ENCODE measurements around the gene FAM168A. TPM values are rescaled to one million over a fixed set of nuclear protein-coding genes. Genes with fewer than 3 reads are reported as not detected.

FAM168A gene
- total RNA-seq, 1 donor from 2014 or later, result 22.6 TPM

DNA sequence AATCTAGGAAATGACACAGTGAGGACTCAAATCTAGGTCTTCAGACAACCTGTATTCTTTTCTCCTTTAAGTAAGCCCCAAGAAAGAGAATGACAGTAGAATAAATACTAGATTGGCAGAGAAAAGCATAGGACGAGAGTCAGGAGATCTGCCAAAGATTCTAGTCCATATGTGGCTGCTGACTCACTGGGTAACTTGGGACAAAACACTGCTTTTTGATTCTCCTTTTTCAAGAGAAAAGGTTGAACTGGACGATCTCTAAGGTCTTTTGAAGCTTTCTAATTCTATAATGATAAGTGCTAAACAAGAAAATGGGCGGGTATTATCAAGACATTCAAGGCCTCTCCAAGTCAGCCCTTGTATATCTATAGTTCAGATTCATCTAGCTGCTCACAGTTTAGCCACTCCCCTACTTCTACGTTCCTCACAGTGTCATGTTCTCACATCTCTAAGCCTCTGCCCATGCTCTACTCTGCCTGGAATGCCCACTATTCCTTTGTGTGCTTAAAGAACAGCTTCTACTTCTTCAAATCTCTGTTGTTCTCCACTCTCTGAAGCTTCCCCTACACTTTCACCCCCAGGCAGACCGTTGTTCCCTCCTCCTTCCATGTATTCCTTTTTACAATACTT lies 168.7 kb downstream of the FAM168A start:
- peak; percentile 42 for DNase-seq (ENCODE audit: low spot score)

DNA sequence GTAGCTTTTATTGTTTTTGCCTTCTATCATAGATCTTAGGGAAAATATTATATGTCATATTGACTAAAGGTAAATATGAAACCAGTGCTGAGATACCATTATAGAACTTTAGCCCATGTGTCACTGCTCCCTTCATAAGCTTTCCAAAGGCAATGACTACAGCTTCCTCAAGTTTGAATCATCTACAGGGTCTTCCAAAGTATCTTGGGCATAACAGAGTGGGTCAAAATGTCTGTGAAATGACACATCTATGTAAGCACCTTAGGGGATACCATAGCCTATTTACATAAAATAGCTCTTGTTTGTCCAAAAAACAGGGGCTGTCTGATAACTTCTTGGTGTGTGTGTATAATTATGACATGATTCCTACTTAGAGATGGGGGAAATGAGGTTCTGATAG lies 169.2 kb downstream of the FAM168A start:
- no peak for DNase-seq (ENCODE audit: low spot score)

DNA sequence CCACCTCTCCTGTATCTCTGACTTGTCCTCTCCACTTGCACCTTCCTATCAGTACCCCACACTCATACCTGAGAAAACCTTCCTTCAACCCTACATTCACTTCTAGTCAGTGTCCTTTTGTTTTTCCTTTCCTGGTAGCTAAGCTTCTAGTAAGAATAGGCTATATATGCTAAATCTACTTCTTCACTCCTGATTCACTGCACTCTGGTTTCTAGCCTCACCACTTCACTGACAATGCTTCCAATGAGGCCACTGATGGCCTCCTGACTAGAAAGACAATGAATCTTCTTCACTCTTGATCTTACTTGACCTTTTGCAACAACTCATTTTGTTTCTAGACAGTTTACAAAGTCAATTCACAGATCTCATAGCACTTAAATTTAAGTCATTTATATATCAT lies 169.7 kb downstream of the FAM168A start:
- no peak for DNase-seq (ENCODE audit: low spot score)

DNA sequence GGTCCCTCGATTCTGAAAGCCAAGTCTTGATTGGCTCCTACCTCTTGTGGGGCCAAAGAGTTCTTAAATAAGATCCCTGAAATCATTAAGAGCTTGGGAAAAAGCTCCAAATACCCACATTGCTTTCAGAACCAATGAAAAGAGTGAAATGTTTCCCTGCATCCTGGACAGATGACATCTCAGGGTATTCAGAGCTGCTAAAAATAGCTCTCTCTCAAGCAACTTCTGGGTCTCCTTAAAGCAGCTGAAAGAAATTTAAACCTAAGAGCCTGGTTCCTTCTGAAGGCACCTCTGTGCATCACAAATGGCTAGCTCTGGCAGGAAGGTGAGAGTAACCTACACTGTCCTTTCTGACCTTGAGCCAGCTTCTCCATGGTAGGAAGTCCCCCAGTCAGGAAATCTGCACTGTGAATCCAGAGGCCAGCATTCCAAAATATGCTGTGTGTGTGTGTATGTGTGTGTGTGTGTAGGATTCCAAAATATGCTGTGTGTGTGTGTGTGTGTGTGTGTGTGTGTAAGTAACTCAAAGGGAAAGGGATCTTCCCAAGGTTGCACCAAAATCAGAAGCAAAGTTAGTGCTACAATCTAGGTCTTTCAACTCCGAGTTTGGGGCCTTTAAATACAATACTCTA lies 171.6 kb downstream of the FAM168A start:
- peak; percentile 69 for DNase-seq (ENCODE audit: low spot score)

DNA sequence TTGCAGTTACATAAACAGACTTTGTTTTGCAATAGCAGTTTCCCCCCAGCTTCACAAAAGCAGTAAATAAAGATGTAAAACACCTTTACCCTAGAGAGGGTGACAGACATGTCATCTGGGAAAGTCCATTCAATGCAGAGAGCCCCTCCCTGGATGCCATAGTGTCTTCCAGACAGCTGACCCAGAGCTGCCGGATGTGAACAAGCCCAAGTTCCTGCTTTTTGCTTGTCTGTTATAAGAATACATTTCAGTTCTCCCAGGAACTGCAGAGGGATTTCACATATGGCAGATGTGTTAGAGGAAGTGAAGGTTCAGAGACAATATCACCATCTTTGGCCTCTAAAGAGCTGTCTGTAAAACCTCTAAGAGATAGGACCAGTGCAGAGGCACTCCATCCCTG lies 172.8 kb downstream of the FAM168A start:
- peak; percentile 42 for DNase-seq (ENCODE audit: low spot score)

DNA sequence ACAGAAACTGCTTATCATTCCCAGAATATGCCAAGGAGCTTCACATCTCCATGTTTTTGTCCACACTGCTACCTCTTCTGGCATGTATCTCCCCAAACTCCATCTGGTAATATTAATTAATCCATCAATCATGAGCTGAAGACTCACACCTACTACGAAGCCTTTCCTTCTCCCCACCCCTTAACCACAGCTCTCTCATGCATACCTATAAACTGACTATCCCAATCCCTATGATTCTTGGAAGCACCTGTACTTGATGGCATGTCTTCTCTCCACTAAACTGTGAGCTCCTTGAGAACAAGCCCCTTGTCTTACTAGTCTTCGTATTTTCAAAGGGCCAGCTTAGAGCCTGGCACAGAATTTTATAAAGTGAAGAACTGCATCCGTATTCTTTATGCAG lies 174.4 kb downstream of the FAM168A start:
- DNase-seq (ENCODE audit: low spot score), result no peak

DNA sequence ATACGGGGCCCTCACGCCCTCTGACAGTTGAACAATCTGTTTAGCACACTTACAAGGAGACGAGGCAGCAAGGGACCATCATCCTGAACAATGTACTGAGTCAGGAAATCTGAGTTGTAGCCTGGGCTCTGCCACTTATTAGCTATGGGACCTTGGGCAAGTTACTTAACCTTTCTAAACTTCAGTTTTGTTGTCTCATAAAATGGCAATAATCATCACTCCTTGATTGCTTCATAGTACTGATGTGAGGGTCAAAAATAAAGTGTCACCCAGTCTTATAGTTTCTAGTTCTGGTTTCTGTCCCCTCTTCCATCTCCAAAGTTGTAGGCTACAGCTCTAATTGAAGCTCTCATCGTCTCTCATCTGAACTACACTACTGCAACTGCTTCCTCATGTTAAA lies 175.0 kb downstream of the FAM168A start:
- no peak for DNase-seq (ENCODE audit: low spot score)

DNA sequence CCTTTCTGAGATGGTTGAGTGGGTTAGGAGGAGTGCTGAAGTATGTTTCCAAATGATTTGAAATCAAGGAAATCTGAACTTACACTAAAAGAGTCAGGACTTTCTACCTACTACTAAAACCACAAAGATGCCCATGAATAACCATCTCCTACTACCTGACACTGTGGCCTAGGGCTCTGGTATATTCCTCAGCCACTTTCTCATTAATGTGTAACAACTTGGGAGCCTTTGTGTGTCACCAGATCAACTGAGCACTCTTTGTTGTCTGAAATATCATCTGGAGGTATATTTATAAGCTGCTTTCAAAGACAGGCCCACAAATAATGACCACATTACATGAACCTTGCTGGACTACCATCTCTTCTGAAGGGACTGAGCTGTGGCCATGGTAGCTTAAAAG lies 177.8 kb downstream of the FAM168A start:
- no peak for DNase-seq (ENCODE audit: low spot score)

DNA sequence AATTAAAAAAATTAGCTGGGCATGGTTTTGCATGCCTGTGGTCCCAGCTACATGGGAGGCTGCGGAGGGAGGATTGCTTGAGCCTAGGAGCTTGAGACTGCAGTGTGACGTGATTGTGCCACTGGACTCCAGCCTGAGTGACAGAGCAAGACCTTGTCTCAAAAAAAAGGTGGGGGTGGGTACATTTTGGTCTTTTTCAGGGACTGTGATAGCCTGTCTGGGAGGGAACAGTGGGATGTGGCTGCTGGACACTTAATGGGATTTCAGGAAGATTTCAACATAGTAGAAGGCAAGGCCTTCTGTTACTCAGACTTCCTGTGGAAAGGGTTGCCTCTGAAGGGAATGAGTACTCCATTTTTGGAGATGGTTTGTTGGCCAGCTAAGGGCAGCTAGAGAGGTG lies 181.1 kb downstream of the FAM168A start:
- DNase-seq (ENCODE audit: low spot score), result no peak

DNA sequence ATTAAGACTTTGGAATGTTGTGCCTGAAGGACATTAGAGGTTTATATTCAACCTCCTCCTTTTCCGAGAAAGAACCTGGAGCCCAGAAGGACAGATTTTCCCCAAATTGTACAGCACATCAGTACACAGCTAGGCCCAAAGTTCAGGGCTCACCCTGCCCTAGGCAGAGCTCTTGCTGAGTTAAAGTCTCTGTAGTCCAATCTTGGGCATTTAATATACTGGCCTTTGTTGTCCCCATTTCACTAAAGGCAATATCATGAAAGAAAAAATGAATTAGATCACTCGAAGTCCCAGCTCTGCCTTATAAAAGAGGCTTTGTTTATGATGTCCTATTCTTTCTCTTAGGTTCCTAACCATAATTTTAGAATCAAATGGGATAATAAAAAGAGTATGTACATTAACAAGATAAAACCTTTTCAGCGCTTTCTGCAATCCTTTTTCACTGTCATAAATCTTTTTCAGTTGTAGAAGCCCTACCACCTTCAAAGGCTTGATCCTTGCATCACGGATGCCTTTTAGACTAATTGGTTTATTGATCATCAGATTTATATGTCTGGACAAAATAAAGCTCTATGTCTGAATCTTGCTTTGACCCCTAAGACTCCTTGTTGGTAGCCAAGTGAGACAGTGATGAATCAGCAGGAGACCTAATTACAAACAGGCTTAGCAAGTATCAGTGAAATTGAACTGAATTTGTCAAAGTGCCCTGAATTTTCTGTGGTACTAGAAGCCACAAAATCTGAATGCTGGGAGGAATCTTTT lies 181.9 kb downstream of the FAM168A start:
- DNase-seq (ENCODE audit: low spot score), result no peak

DNA sequence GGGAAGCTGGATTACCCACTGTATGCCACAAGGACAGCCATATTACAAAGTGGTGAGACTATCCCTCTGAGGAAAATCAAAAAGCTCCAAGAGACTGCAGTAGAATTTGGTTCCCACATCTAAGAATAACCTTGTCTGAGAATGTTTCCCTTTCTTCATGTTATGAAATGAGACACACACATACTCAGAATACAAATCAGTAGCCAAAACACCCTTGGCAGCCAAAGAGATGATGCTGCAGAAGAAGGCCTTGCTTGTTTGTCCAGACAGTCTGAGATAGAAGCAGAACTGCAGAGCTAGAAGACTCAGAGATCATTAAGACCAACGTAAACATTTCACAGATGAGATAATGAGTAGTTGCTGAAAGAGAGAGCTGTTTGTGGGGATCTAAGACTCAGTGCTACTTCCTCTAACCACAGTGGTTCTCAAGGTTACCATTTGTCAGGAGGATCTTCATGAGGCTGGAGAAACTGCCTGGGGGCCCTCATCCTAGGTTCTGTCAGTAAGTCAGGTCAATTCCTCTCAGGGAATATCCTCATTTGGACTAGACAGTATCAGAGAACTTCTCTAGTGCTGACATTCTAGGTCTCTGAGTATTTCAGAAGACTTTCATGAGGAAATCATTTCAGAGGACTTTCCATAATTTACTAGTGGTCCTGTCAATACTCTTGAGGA lies 182.8 kb downstream of the FAM168A start:
- DNase-seq (ENCODE audit: low spot score), result peak; percentile 59

DNA sequence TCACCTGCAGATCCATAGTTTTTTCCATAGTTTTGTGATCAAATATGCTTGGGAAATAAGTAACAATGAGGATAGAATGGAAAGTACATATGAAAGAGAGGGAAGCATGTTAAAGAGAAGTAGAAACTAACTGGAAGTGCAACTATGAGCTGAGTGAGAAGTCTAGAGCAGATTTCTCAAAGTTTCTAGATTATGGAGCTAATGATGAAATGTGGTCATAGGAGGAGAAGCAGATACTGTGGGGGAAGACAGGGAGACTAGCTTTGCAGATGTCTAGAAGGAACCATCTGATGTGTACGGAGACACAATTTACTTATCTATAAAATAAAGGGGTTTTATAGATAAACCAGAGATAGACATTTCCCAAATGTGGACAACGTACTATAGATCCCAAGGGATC lies 184.7 kb downstream of the FAM168A start:
- DNase-seq (ENCODE audit: low spot score), result no peak

DNA sequence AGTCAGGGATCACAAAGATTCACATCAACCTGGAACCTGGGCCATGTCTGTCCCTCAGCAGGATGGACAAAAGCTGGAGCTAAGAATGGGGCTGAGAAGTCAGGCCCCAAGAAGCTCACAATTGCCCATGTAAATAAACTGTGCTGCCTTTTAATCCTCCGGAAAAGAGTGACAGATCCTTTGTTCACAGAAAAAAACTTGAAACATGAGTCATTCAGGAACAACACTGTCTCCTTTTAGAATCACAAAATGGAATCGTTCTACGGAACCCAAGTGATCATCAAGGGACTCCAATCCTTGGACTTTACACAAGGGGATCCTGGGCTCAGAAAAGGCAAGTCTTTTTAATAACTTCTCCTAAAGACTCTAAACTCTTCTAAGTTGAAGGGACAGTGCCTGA lies 185.6 kb downstream of the FAM168A start:
- DNase-seq (ENCODE audit: low spot score), result no peak

DNA sequence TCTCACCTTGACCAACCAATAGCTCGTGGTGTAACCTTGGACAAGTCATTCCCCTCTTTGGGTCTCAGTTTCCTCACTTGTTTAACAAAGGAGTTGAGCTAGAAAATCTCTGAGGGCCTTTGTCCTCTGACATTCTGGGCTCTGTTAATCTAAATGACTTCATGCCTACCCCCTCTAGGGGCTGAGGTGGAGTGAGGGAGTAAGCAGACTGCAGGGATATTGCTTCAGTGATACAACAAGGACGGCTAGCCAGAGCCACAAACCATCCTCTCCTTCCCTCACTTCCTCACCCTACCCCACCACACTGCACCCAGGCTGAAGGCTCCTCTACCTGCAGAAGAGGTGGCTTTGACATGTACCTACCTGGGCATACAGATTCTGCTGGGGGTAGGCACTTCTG lies 186.9 kb downstream of the FAM168A start:
- DNase-seq (ENCODE audit: low spot score), result no peak

DNA sequence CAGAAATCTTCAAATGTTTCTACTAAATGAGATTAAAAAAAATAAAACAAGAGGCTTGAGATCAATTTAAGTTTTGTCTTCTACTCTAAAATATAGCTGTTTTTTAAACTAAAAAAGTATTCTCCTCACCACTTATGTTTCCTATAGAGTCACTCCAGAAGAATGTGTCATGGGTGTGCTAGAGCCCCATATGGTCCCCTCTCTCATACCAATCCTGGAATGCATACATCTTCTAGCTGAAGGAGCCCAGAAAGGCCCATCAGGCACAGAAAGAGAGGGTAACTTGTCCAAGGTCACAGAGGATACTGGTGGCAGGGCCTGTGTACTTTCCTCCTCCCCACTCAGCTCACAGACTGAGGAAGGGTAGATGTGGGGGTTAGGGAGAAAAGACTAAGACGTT lies 187.3 kb downstream of the FAM168A start:
- DNase-seq (ENCODE audit: low spot score), result no peak

DNA sequence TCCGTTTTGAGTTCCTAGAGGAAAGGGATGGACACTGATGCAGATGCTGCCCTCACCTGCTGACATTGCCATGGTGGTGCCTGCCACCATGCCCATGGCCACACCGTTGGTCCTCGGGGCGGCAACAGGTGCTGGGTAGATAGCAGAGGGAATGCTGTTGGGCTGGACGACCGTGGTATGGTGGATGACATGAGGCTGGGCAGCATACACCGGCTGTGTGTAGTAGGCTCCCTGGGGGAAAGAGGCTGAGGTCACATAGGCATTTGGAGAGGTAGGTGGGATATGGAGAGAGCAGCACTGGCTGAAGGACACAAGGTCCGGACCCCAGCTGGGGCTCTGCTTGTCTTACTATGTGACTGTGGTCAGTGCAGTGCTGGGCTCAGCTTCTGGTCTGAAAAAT lies 188.5 kb downstream of the FAM168A start:
- no peak for DNase-seq (ENCODE audit: low spot score)

DNA sequence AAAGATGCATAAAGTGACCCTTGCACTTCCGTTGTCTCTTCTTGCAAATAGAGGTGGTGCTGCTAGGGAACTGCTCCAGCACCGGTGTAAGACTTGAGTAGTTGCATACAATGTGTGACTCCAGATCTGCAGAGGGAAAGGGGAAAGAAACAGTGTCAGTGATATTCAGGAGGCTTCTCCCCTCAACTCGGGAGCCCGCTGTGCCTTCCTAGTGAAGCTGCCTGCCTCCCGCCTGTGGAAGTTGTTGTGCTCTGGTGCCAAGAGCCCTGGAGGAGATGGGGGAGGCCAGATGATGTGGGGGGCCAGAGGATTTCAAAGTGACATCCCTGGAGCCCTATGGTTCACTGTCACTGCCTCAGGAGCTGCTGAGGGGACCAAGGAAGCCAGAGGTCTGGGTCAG lies 191.3 kb downstream of the FAM168A start:
- DNase-seq (ENCODE audit: low spot score), result no peak

DNA sequence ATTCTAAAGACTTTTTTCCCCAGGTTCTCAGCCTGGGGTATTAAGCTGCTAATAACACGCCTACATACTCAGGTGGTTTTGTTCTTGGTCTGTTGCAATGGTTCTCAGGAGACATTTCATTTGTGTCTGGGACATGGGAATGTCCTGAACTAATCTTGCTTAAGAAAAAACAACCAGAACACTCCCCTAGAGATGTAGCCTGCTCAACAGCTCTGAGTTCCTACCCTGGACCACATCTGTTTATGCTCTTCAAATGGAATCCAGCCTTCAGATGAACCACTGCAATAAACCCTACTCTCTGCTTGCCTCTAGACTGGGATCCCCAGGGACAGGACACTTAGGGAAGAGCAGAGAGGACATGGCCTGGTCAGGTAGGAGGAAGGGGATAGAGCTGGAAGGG lies 191.8 kb downstream of the FAM168A start:
- no peak for DNase-seq (ENCODE audit: low spot score)

DNA sequence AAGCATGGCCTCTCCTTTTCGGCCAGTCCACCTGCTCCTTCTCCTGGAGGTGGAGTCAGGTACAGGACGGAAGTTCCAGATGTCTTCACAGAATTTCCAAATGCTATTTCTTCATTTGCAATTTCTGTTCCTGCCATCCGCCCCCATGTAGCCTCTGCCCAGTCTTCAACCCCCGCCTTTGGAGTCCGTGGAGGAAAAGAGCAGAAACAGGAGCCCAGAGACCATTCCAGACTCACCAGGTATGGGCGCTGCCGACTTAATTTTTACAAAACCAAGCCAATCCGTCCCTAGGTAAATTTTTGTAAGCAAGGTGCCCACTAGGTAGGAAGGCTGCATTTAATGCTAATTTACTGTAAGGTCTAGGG lies 192.8 kb downstream of the FAM168A start:
- DNase-seq (ENCODE audit: low spot score), result no peak

DNA sequence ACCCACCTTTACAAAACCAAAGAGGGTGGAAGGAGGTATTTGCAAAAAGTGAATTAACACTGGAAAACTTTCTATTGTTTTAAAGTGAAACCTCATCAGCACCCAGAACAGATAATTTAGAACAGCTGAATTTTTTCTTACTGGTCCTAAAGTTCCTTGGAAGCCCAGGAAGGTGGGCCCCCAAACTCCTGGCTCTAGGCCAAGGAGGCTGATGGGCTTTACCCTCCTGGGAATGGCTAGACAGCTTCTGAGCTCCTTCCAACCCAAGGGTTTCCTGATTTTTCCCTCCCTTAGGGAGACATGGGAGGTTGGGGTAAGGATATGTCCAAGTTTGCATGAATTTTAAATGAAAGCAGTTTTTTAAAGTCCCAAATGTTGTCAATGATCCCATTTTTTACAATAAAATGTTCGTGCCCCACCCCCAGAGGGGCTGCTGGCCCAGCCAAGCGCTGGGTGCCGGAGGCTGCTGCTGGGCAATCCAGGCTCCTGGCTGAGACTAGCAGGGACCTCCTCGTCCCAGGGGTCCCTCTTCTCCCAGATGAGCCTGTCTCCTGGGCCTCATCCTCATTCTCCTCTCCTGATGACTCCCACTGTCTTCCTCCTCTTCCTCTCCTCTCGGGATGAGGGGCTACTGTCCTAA lies 193.3 kb downstream of the FAM168A start:
- DNase-seq (ENCODE audit: low spot score), result no peak

DNA sequence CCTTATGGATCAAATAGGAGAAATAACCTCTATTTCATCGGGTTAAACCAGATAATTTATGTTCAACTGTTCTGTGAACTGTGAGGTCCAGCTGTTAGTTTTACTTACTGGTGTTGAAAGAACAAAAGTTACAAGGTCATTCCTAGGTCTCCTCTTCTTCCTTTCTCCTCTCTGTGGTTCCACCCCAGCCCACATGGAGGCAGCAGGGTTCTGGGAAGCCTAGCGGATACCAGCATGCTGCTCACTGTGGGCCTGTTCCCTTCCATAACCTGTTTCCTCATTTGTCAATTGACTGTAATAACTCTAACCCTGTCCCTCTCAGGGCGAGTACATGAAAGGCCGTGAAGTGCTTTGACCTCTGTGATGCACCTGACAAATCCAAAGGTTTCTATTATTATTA lies 193.9 kb downstream of the FAM168A start:
- DNase-seq (ENCODE audit: low spot score), result peak; percentile 60

DNA sequence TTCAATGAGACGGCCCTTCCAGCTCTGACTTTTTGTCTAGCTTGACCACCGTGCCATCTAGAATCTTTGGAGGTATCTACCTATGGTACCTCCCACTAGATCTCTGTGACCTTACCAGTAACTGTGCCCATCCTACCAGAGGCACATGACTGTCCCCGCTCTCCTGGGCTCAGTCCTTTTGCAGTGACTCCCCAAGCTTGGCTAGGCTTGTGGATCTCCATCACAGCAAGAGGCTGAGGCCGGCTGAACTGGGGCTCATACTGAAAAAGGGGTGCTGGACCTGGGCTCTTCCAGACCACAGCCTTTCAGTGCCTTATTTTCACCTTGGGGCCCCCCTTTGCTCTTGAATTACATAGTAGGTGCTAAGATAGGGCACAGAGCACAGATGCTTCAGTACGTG lies 194.4 kb downstream of the FAM168A start:
- DNase-seq (ENCODE audit: low spot score), result no peak
